HG03520 (cell line): ENCODE data around the gene PALLD.
"Not testable (repeated sequence)": the region's sequence is repeated elsewhere in the genome, so short reads cannot be mapped to it uniquely, and the experiment has no call there.

Source experiments
- ATAC-seq: cut with Tn5 transposase; IDR thresholded peaks from one replicate; pipeline ENCODE4 v1.9.1; 2021; ENCODE audit warnings: mild to moderate bottlenecking, moderate library complexity; ENCODE audit not compliant: unreplicated experiment

PALLD gene

GRCh38 chr4:168923526-168924194 is 426.8 kb downstream of the PALLD start:
- peak; percentile 64 for ATAC-seq

GRCh38 chr4:168924667-168925066 is 427.8 kb downstream of the PALLD start:
- ATAC-seq = no peak

DNA sequence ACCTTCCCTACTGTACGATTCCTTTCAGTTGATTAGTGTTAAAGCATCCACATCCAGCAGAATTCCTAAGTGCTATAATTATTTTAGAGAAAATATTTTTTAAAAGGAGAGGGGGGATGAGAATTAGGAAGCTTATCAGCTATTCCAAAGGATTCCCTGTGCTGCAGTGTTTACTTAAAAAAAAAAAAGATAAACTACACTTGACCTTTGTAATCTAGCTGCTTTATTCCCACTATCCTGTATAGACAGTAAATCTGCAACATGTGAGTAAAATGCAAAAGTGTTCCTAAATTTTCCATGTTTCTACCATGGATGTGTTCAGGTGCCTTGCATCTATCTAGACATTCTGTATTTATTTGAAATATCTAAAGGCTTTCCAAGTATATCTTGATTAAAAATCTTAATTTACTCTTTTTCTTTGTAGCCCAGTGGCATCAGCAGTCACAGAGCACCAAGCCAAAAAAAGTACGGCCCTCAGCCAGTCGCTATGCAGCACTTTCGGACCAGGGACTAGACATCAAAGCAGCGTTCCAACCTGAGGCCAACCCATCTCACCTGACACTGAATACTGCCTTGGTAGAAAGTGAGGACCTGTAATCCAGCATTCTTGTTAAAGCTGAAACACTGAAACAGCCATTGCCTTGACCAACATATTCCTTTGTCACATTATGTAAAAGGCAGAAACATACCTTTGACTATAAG is 429.1 kb downstream of the PALLD start:
- no peak for ATAC-seq

DNA sequence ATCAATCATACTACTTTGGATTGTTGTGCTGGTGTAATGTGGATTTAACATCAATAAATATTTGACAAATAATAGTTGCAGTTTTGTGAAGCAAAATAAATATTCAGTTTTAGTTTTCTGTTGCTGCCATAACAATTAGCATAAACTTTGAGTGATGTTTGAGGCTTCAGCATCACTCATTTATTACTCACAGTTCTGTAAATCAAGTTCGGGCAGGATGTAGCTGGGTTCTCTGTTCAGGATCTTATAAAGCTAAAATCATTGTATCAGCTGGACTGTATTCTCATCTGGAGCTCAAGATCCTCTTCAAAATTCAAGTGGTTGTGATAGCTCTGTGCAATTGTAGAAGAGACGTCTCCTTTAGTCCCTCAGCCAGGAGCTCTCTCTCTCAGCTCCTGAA is 431.5 kb downstream of the PALLD start:
- no peak for ATAC-seq

- no peak for ATAC-seq
Measured at GRCh38 chr4:168928875-168929274, 432.0 kb downstream of the PALLD start.

- ATAC-seq = no peak
Measured at GRCh38 chr4:168930413-168931196, 433.8 kb downstream of the PALLD start.

DNA sequence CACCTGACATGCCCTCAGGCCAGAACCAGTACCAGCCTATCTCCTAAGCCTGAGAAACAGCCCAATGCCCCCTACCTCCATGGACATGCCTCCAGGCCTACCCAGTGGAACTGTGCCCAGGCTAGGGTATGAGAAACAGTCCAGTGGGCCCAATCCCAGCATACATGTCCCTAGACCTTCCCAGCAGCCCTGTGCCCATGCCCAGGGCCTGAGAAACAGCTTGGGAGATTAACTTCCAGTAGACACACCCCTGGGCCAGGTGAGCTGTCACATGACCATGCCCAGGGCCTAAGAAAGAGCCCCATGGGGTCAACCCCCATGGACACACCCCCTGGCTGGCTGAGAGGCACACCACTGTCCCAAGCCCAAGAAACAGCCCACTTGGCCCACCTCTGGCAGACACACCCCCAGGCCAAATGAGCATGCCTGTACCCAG is 434.4 kb downstream of the PALLD start:
- ATAC-seq = no peak

GRCh38 chr4:168932138-168932537 is 435.3 kb downstream of the PALLD start:
- no peak for ATAC-seq

DNA sequence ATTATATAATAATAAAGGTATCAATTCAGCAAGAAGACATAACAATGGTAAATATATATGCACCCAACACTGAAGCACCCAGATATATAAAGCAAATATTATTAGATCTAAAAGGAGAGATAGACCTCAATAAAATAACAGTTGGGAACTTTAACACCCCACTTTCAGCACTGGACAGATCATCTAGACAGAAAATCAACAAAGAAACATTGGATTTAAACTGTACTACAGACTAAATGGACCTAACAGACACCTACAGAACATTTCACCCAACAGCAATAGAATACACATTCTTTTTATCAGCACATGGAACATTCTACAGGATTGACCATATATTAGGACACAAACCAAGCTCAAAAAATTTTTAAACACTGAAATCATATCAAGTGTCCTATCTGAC is 436.6 kb downstream of the PALLD start:
- no peak for ATAC-seq

- ATAC-seq = not testable (repeated sequence)
Measured at GRCh38 chr4:168937473-168937872, 440.6 kb downstream of the PALLD start.

GRCh38 chr4:168942985-168943384 is 446.1 kb downstream of the PALLD start:
- no peak for ATAC-seq

GRCh38 chr4:168945291-168945690 is 448.4 kb downstream of the PALLD start:
- ATAC-seq = no peak

DNA sequence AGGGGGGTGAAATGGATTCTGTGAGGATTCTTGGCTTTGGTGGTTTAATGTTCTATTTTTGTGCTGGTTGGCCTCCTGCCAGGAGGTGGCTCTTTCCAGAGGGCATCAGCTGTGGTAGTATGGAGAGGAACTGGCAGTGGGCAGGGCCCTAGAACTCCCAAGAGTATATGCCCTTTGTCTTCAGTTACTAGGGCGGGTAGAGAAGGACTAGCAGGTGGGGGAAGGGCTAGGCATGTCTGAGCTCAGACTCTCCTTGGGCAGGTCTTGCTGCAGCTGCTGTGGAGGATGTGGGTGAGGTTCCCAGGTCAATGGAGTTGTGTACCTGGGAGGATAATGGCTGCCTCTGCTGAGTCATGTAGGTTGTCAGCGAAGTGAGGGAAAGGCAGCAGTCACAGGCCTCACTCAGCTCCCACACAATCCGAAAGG is 456.0 kb downstream of the PALLD start:
- not testable (repeated sequence) for ATAC-seq

DNA sequence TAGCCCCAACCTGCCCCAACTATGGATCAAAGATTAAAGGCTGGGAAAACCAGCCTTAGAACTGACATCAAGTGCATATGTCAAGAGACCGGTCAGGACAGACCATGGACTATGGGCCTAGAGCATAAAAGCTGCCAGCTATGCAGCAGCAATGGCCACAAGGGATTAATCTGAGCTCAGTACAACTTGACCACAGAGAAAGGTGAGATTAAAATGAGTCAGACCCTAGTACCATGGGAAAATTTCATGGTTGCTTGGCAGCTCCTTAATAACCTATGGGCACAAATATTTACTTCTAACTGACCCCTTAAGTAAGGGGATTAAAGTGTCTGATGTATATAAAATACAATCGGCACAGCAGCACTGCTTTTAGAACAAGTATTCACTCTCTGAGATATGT is 458.8 kb downstream of the PALLD start:
- no peak for ATAC-seq

- no peak for ATAC-seq
Measured at GRCh38 chr4:168960716-168961115, 463.9 kb downstream of the PALLD start.

DNA sequence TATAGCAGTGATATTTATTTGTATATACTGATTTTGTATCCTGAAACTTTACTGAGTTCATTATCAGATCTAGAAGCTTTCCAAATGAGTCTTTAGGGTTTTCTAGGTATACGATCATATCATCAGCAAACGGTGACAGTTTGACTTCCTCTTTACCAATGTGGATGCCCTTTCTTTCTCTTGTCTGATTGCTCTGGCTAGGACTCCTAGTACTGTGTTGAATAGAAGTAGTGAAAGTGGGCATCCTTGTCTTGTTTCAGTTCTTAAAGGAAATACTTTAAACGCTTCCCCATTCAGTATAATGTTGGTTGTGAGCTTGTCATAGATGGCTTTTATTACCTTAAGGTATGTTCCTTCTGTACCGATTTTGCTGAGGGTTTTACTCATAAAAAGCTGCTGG is 475.7 kb downstream of the PALLD start:
- ATAC-seq = no peak
